NCI-H524 (cell line): ENCODE measurements around the gene TRMT1.
A peak's percentile ranks its signal among the peaks of the same experiment; 100 is the strongest.

Source experiments
- DNase-seq, 2 experiments: peaks; one replicate each; lab custom pipeline; 2025; lab: John Stamatoyannopoulos, UW

The TRMT1 gene

GRCh38 chr19:13122980-13123957 lies 6.7 kb upstream of the TRMT1 start:
- no peak for DNase-seq

GRCh38 chr19:13122275-13122878 lies 5.8 kb upstream of the TRMT1 start:
- no peak for DNase-seq

- DNase-seq: no peak
Observed at GRCh38 chr19:13121551-13122274, 5.2 kb upstream of the TRMT1 start.

- DNase-seq: no peak
Observed at GRCh38 chr19:13120817-13121216, 4.3 kb upstream of the TRMT1 start.

- DNase-seq: no peak
Observed at GRCh38 chr19:13120031-13120430, 3.5 kb upstream of the TRMT1 start.

GRCh38 chr19:13119627-13120026 lies 3.1 kb upstream of the TRMT1 start:
- DNase-seq: no peak

- peak in 1 of 2 experiments; percentile 33 for DNase-seq
Observed at GRCh38 chr19:13118424-13119193, 2.1 kb upstream of the TRMT1 start.

GRCh38 chr19:13117772-13118423 lies 1.4 kb upstream of the TRMT1 start, which contains the start of gene NACC1:
TSS of gene NACC1 (plus strand) at chr19:13118264. CDS start at chr19:13135208, 16,944 bp downstream.
- DNase-seq: peak; percentile 80 to 91

- DNase-seq: peak in 1 of 2 experiments; percentile 28
Observed at GRCh38 chr19:13117176-13117771, 734 bp upstream of the TRMT1 start.

- no peak for DNase-seq
Observed at GRCh38 chr19:13115936-13116281, 631 bp downstream of the TRMT1 start.

GRCh38 chr19:13112555-13112954 lies 4.0 kb downstream of the TRMT1 start:
- DNase-seq: no peak

GRCh38 chr19:13110099-13110610 lies 6.4 kb downstream of the TRMT1 start:
- no peak for DNase-seq

GRCh38 chr19:13109361-13110098 lies 7.0 kb downstream of the TRMT1 start:
- no peak for DNase-seq

- DNase-seq: no peak
Observed at GRCh38 chr19:13104848-13105711, 11.5 kb downstream of the TRMT1 start.

- peak in 1 of 2 experiments; percentile 24 for DNase-seq
Observed at GRCh38 chr19:13104360-13104847, 12.1 kb downstream of the TRMT1 start.

- no peak for DNase-seq
Observed at GRCh38 chr19:13103581-13104359, 12.8 kb downstream of the TRMT1 start.

- DNase-seq: no peak
Observed at GRCh38 chr19:13102666-13103580, 13.6 kb downstream of the TRMT1 start, which contains the start of gene LYL1. TSS of gene LYL1 (minus strand) at chr19:13102858. CDS start at chr19:13101171, 1,687 bp downstream.
